ENCODE results near the gene CADPS.

DNA sequence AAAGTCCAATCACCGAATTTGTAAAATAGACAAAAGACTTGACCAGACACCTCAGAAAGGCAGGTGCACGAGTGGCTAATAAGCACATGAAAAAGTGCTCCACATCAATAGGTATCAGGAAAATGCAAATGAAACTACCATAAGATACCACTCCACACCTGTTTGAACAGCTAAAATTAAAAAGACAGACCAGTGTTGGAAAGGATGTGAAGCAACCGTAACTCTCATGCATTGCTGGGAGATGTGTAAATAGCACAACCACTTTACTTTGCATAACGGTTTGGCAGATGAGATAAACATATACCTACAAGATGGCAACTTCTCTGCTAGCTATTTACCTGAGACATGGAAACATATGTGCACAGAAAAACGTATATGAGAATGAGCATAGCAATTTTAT, 56.9 kb downstream of the CADPS start:
- no peak for TF ChIP-seq POLR2A (IDR thresholded peaks at IDR 0.05)
- TF ChIP-seq, protein P1, sequence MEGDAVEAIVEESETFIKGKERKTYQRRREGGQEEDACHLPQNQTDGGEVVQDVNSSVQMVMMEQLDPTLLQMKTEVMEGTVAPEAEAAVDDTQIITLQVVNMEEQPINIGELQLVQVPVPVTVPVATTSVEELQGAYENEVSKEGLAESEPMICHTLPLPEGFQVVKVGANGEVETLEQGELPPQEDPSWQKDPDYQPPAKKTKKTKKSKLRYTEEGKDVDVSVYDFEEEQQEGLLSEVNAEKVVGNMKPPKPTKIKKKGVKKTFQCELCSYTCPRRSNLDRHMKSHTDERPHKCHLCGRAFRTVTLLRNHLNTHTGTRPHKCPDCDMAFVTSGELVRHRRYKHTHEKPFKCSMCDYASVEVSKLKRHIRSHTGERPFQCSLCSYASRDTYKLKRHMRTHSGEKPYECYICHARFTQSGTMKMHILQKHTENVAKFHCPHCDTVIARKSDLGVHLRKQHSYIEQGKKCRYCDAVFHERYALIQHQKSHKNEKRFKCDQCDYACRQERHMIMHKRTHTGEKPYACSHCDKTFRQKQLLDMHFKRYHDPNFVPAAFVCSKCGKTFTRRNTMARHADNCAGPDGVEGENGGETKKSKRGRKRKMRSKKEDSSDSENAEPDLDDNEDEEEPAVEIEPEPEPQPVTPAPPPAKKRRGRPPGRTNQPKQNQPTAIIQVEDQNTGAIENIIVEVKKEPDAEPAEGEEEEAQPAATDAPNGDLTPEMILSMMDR (IDR thresholded peaks at IDR 0.05) = no peak
